Esophagus squamous epithelium (tissue), 5 donors: ENCODE data around the gene WDR38. TPM values are rescaled to one million over a fixed set of nuclear protein-coding genes. Genes with fewer than 3 reads are reported as not detected.
A peak's percentile ranks its signal among the peaks of the same experiment; 100 is the strongest.

Source experiments
- DNase-seq: peaks from one replicate; lab custom pipeline; 2025; lab: John Stamatoyannopoulos, UW
- H3K27ac ChIP-seq, 4 donors: fragments of 200-600 bp; sonication (generic); one replicate each; pipeline ENCODE4 v1.5.1; 2016 to 2019; ENCODE audit warnings: mild to moderate bottlenecking in 1 of 4
- H3K27me3 ChIP-seq, 4 donors: fragments of 200-600 bp; sonication (generic); 1 replicate in 3 of 4; 2 replicates in 1 of 4; pipeline versions ENCODE4 v1.5.1 to v1.6.0; 2017 to 2021; ENCODE audit warnings: antibody characterized with exemption in 1 of 4
- H3K36me3 ChIP-seq, 3 donors: fragments of 200-600 bp; sonication (generic); one replicate each; pipeline ENCODE4 v1.5.1; 2016 to 2019
- H3K4me1 ChIP-seq, 3 donors: fragments of 200-600 bp; sonication (generic); one replicate each; pipeline ENCODE4 v1.5.1; 2017 to 2019
- H3K4me3 ChIP-seq, 4 donors: fragments of 200-600 bp; sonication (generic); 1 replicate in 3 of 4; 2 replicates in 1 of 4; pipeline ENCODE4 v1.5.1; 2016 to 2019; ENCODE audit warnings: mild to moderate bottlenecking in 2 of 4, moderate library complexity in 1 of 4
- H3K9me3 ChIP-seq, 3 donors: fragments of 200-600 bp; sonication (generic); one replicate each; pipeline ENCODE4 v1.5.1; 2016 to 2019
- POLR2A ChIP-seq, 4 donors: fragments of 450-650 bp; IDR thresholded peaks; one replicate each; pipeline ENCODE4 v1.6.1; 2017; ENCODE audit warnings: antibody characterized with exemption in 4 of 4, mild to moderate bottlenecking in 4 of 4, moderate library complexity in 3 of 4
- WGBS, 2 donors: methylation state at CpG; one replicate each; pipeline ENCODE4 v1.1.5; 2018; 5-methylcytosine and 5-hydroxymethylcytosine counted together
- intact Hi-C: fragments of 100-400 bp; cut with DNase I; formaldehyde crosslinking; loops from one replicate; pipeline ENCODE4 v1.15.0; 2022
- total RNA-seq, 4 donors: library from RNA; depleted of rRNA; stranded (reverse); fragments of >200 nt; gene quantifications; one replicate each; pipeline ENCODE4 v1.1.0, GENCODE V29; 2016
- TF ChIP-seq, protein P1 (sequence below), 6 experiments: fragments of 450-650 bp in 4 of 6; fragments of 200-600 bp in 2 of 6; sonication (generic) in 2 of 6; IDR thresholded peaks; one replicate each; pipeline ENCODE4 v1.5.1; 2016 to 2019; ENCODE audit warnings: antibody characterized with exemption in 6 of 6, mild to moderate bottlenecking in 4 of 6, moderate library complexity in 4 of 6
- donor health status: DM: yes; HTN: yes; CAD: no.

The WDR38 gene
- total RNA-seq, 4 donors from 2014 or later: not detected

DNA sequence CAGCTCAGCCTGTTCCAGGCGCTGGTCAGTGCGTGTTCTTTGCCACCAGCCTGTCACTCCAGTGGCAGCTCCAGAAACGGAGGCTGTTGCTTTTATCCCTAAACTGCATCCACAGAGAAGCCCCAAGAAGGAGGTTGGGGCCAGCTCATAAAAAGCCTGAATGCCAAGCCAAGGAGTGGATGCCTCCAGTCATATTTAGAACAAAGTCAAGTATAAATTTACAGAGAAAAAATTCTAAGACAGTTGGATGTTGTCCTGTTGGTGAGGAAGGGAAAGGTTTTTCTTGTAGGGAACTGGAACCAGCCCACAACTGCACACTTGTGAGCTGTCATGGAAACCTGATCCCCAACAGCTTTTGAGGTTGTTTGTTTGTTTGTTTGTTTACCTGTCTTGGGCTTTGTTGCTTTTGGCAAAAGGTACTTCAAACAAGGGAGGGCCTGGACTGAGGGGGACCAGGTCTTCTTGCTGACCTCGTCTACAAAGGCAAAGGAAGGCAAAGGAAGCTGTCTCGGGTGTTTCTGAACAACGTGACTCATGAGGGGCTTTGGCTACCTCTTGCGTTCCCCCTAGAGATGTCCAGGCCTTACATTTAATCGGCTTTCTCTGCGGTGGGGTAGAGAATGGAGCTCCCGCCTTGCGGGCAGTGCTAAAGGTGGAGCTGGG is 39.6 kb upstream of the WDR38 start:
- Histone ChIP-seq H3K4me3 (no peak overlapping the region), H3K27ac (peak overlapping the region; percentile 15 to 75 (median 68)), H3K9me3 (no peaks in the 10 kb centered on the region), H3K27me3 (no peaks in the 10 kb centered on the region), H3K36me3 (peaks cover 0 to 12% (median 0%) of the 10 kb centered on the region in 3 donors), H3K4me1 (peaks cover 13 to 69% (median 39%) of the 10 kb centered on the region in 3 donors)
- 29 to 33% methylated on average over 1 to 9 of the region's 11 CpGs for WGBS, 2 donors
- TF ChIP-seq, protein P1, sequence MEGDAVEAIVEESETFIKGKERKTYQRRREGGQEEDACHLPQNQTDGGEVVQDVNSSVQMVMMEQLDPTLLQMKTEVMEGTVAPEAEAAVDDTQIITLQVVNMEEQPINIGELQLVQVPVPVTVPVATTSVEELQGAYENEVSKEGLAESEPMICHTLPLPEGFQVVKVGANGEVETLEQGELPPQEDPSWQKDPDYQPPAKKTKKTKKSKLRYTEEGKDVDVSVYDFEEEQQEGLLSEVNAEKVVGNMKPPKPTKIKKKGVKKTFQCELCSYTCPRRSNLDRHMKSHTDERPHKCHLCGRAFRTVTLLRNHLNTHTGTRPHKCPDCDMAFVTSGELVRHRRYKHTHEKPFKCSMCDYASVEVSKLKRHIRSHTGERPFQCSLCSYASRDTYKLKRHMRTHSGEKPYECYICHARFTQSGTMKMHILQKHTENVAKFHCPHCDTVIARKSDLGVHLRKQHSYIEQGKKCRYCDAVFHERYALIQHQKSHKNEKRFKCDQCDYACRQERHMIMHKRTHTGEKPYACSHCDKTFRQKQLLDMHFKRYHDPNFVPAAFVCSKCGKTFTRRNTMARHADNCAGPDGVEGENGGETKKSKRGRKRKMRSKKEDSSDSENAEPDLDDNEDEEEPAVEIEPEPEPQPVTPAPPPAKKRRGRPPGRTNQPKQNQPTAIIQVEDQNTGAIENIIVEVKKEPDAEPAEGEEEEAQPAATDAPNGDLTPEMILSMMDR (IDR thresholded peaks at IDR 0.05): no peak
- TF ChIP-seq POLR2A (IDR thresholded peaks at IDR 0.05): no peak
- intact Hi-C loops: no loop called here
- DNase-seq: no peak

DNA sequence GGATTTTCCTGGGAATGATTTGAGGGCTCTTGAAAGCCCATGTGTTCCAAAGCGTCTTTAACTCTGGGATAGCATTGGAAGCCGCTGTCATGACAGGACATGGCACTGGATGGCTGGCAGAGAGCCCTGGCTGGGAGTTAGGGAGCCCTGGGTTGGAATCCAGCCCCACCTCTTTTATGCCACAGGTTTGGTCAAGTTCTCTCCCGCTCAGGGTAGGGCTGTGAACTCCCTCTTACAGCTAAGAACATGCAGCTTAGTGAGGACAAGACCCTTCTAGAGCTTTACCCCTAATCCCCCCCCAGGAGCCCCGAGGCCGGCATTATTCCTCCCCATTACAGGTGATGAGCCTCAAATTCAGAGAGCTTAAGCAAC is 39.1 kb upstream of the WDR38 start:
- peaks cover 18 to 75% (median 44%) of the 10 kb centered on the region in 3 donors for H3K4me1 ChIP-seq
- TF ChIP-seq, protein P1 (IDR thresholded peaks at IDR 0.05): no peak
- no peak overlapping the region for H3K4me3 ChIP-seq
- intact Hi-C loops: no loop called here
- peaks cover 0 to 12% (median 0%) of the 10 kb centered on the region in 3 donors for H3K36me3 ChIP-seq
- 51 to 56% methylated on average over 3 of the region's 5 CpGs for WGBS, 2 donors
- no peaks in the 10 kb centered on the region for H3K9me3 ChIP-seq
- H3K27me3 ChIP-seq: no peaks in the 10 kb centered on the region
- DNase-seq: no peak
- H3K27ac ChIP-seq: peak overlapping the region; percentile 15 to 75 (median 68)

DNA sequence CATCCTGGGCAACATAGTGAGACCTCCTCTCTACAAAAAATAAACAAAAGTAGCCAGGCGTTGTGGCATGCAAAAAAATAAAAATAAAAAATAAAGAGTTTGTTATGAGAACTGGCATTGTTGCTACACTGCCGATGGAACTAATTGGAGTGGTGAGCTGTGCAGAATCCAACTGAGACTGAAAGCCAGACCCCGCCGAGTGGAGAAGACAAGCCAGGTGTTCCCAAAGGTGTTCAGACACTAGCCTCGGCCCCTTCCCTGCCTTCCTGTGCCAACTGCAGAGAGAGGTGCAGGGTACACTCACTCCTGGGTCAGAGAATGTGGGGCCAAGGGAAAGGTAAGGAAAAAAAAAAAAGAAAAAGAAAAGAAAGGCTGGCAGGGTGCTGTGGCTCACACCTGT is 37.7 kb upstream of the WDR38 start:
- Histone ChIP-seq H3K27ac (no peak overlapping the region), H3K4me1 (peaks cover 20 to 84% (median 45%) of the 10 kb centered on the region in 3 donors), H3K36me3 (no peaks in the 10 kb centered on the region), H3K27me3 (no peaks in the 10 kb centered on the region), H3K4me3 (no peak overlapping the region), H3K9me3 (no peaks in the 10 kb centered on the region)
- TF ChIP-seq, protein P1 (IDR thresholded peaks at IDR 0.05): no peak
- no peak for TF ChIP-seq POLR2A (IDR thresholded peaks at IDR 0.05)
- 84 to 88% methylated on average over 5 of the region's 5 CpGs for WGBS, 2 donors
- no peak for DNase-seq
- intact Hi-C loops: no loop called here

GRCh38 chr9:124818431-124819281 is 34.6 kb upstream of the WDR38 start:
- no peaks in the 10 kb centered on the region for H3K9me3 ChIP-seq
- TF ChIP-seq, protein P1 (IDR thresholded peaks at IDR 0.05): no peak
- TF ChIP-seq POLR2A (IDR thresholded peaks at IDR 0.05): peak in 1 of 4 donors; percentile 16
- H3K4me1 ChIP-seq: peaks cover 22 to 67% (median 33%) of the 10 kb centered on the region in 3 donors
- intact Hi-C loops: no loop called here
- no peaks in the 10 kb centered on the region for H3K27me3 ChIP-seq
- no peaks in the 10 kb centered on the region for H3K36me3 ChIP-seq
- WGBS, 2 donors: 30 to 64% methylated on average over 12 to 13 of the region's 18 CpGs
- no peak for DNase-seq
- H3K27ac ChIP-seq: peak overlapping the region; percentile 84 to 94 (median 86)
- H3K4me3 ChIP-seq: peak overlapping the region in 1 of 4 donors; percentile 15
